GM21786 (cell line): ENCODE results near the gene USP15.

Experiments
- ATAC-seq: cut with Tn5 transposase; IDR thresholded peaks from one replicate; pipeline ENCODE4 v1.9.1; 2021; ENCODE audit not compliant: unreplicated experiment

The USP15 gene

GRCh38 chr12:62279058-62279457 lies 18.9 kb downstream of the USP15 start:
- ATAC-seq: no peak

GRCh38 chr12:62279961-62280360 lies 19.8 kb downstream of the USP15 start:
- no peak for ATAC-seq

- no peak for ATAC-seq
These were observed 22.0 kb downstream of the USP15 start for GRCh38 chr12:62282057-62282774.

- no peak for ATAC-seq
These were observed 24.5 kb downstream of the USP15 start for GRCh38 chr12:62284749-62285148.

- ATAC-seq: no peak
These were observed 25.1 kb downstream of the USP15 start for GRCh38 chr12:62285284-62285683.

- ATAC-seq: no peak
These were observed 28.1 kb downstream of the USP15 start for GRCh38 chr12:62288328-62288727.

- no peak for ATAC-seq
These were observed 30.6 kb downstream of the USP15 start for GRCh38 chr12:62290846-62291245.

- ATAC-seq: no peak
These were observed 31.9 kb downstream of the USP15 start for GRCh38 chr12:62291864-62292760.

GRCh38 chr12:62292761-62293344 lies 32.6 kb downstream of the USP15 start:
- no peak for ATAC-seq

GRCh38 chr12:62294378-62294777 lies 34.2 kb downstream of the USP15 start:
- no peak for ATAC-seq

GRCh38 chr12:62296001-62296400 lies 35.8 kb downstream of the USP15 start:
- ATAC-seq: no peak

- ATAC-seq: no peak
These were observed 37.1 kb downstream of the USP15 start for GRCh38 chr12:62297321-62297720.

- no peak for ATAC-seq
These were observed 39.4 kb downstream of the USP15 start for GRCh38 chr12:62299617-62300016.

- no peak for ATAC-seq
These were observed 41.0 kb downstream of the USP15 start for GRCh38 chr12:62301080-62301798.

- ATAC-seq: no peak
These were observed 41.6 kb downstream of the USP15 start for GRCh38 chr12:62301799-62302133.

- no peak for ATAC-seq
These were observed 44.4 kb downstream of the USP15 start for GRCh38 chr12:62304560-62304959.

- no peak for ATAC-seq
These were observed 45.6 kb downstream of the USP15 start for GRCh38 chr12:62305778-62306177.

GRCh38 chr12:62306569-62307530 lies 46.6 kb downstream of the USP15 start:
- no peak for ATAC-seq

GRCh38 chr12:62308201-62308600 lies 48.0 kb downstream of the USP15 start:
- ATAC-seq: no peak

GRCh38 chr12:62313727-62314380 lies 53.6 kb downstream of the USP15 start:
- ATAC-seq: no peak
